IMR-90 (cell line): ENCODE results near the gene TBX4. TPM values are rescaled to one million over a fixed set of nuclear protein-coding genes. Genes with fewer than 3 reads are reported as not detected.

Source experiments
- ATAC-seq: fragments of 200-7000 bp; cut with Tn5 transposase; 2 replicates; pipeline ENCODE4 v1.9.1; 2020; ENCODE audit warnings: low read depth, mild to moderate bottlenecking, moderate library complexity
- BruUV-seq: library from RNA; stranded (reverse); fragments of 400-500 nt; replicated peaks from 2 replicates; lab custom pipeline; 2021; lab: Mats Ljungman, UMichigan
- CTCF ChIA-PET: fragments of 300-600 bp; formaldehyde crosslinking; extraction: SDS; loops from one replicate; lab custom pipeline; 2021; ENCODE audit warnings: antibody characterized with exemption; lab: Yijun Ruan, JAX
- POLR2A ChIA-PET: fragments of 300-600 bp; sonication (Branson Sonifier 250); formaldehyde crosslinking; loops from one replicate; lab custom pipeline; 2022; ENCODE audit warnings: antibody characterized with exemption; ENCODE audit not compliant: unreplicated experiment; lab: Charles Lee
- DNase-seq: peaks from one replicate; pipeline ENCODE4 v3.0.0; 2013
- H2AFZ ChIP-seq: replicated peaks from 2 replicates; pipeline ENCODE3; 2013; ENCODE audit warnings: low read length, mild to moderate bottlenecking; ENCODE audit not compliant: poor library complexity
- H2AK5ac ChIP-seq: 2 replicates; pipeline ENCODE4 v1.6.1; 2013; ENCODE audit warnings: low read depth, low read length, inconsistent platforms
- H2AK9ac ChIP-seq: replicated peaks from 2 replicates; pipeline ENCODE3; 2013; ENCODE audit warnings: mild to moderate bottlenecking, low read depth, low read length, moderate library complexity; ENCODE audit not compliant: poor library complexity
- H2BK120ac ChIP-seq: 2 replicates; pipeline ENCODE4 v1.6.1; 2013; ENCODE audit warnings: low read depth, low read length, inconsistent platforms
- H2BK15ac ChIP-seq: 3 replicates; pipeline ENCODE4 v1.6.1; 2013; ENCODE audit warnings: low read depth, low read length, inconsistent platforms
- H2BK20ac ChIP-seq: 2 replicates; pipeline ENCODE4 v1.6.1; 2013; ENCODE audit warnings: low read depth, mild to moderate bottlenecking, inconsistent platforms, low read length, moderate library complexity
- H2BK5ac ChIP-seq: 2 replicates; pipeline ENCODE4 v1.6.1; 2013; ENCODE audit warnings: mild to moderate bottlenecking, low read depth, low read length, inconsistent platforms; ENCODE audit not compliant: poor library complexity, severe bottlenecking
- H3K14ac ChIP-seq: replicated peaks from 2 replicates; pipeline ENCODE4 v1.6.1; 2013; ENCODE audit warnings: low read depth, low read length, inconsistent platforms
- H3K18ac ChIP-seq: 2 replicates; pipeline ENCODE4 v1.6.1; 2013; ENCODE audit warnings: low read depth, low read length, control low read depth
- H3K23ac ChIP-seq: 2 replicates; pipeline ENCODE4 v1.6.1; 2013; ENCODE audit warnings: low read depth, low read length, inconsistent platforms
- H3K27ac ChIP-seq: 2 replicates; pipeline ENCODE4 v1.5.1; 2013; ENCODE audit warnings: mild to moderate bottlenecking, control low read depth, low read length; ENCODE audit not compliant: insufficient read depth
- H3K27me3 ChIP-seq: 2 replicates; pipeline ENCODE4 v1.6.1; 2013; ENCODE audit warnings: low read length; ENCODE audit not compliant: control insufficient read depth, insufficient read depth
- H3K36me3 ChIP-seq: 2 replicates; pipeline ENCODE4 v1.6.1; 2013; ENCODE audit warnings: low read length, mixed read lengths; ENCODE audit not compliant: control insufficient read depth, insufficient read depth
- H3K4ac ChIP-seq: 2 replicates; pipeline ENCODE4 v1.6.1; 2013; ENCODE audit warnings: low read depth, low read length, inconsistent platforms
- H3K4me1 ChIP-seq: 2 replicates; pipeline ENCODE4 v1.6.1; 2013; ENCODE audit warnings: low read length, mixed read lengths; ENCODE audit not compliant: control insufficient read depth, insufficient read depth
- H3K4me2 ChIP-seq: 2 replicates; pipeline ENCODE4 v1.6.1; 2013; ENCODE audit warnings: low read depth, mild to moderate bottlenecking, control low read depth, low read length, moderate library complexity
- H3K4me3 ChIP-seq: 2 replicates; pipeline ENCODE4 v1.5.1; 2013; ENCODE audit warnings: low read depth, mild to moderate bottlenecking, control low read depth, low read length, moderate library complexity; ENCODE audit not compliant: insufficient read depth
- H3K56ac ChIP-seq: 2 replicates; pipeline ENCODE4 v1.6.1; 2013; ENCODE audit warnings: low read length, inconsistent platforms; ENCODE audit not compliant: insufficient read depth; ENCODE audit errors: extremely low read depth
- H3K79me1 ChIP-seq, 2 experiments: 2 replicates each; pipeline ENCODE4 v1.6.1; 2013; ENCODE audit warnings: low read length in 2 of 2, inconsistent platforms in 1 of 2, low read depth in 1 of 2
- H3K9ac ChIP-seq: 2 replicates; pipeline ENCODE4 v1.6.1; 2013; ENCODE audit warnings: low read depth, low read length, control low read depth
- H3K9me1 ChIP-seq: 2 replicates; pipeline ENCODE4 v1.6.1; 2013; ENCODE audit warnings: low read length, inconsistent platforms; ENCODE audit not compliant: insufficient read depth
- H3K9me3 ChIP-seq: 2 replicates; pipeline ENCODE4 v1.6.1; 2013; ENCODE audit warnings: low read length; ENCODE audit not compliant: control insufficient read depth, insufficient read depth
- H4K20me1 ChIP-seq: 2 replicates; pipeline ENCODE4 v1.6.1; 2013; ENCODE audit warnings: low read length, inconsistent platforms; ENCODE audit not compliant: insufficient read depth
- H4K5ac ChIP-seq: 2 replicates; pipeline ENCODE4 v1.6.1; 2013; ENCODE audit warnings: mild to moderate bottlenecking, low read depth, low read length, control low read depth
- H4K8ac ChIP-seq, 2 experiments: 2 replicates each; pipeline ENCODE4 v1.6.1; 2013; ENCODE audit warnings: low read depth in 2 of 2, low read length in 2 of 2, control low read depth in 1 of 2, inconsistent platforms in 1 of 2
- H4K91ac ChIP-seq: 2 replicates; pipeline ENCODE4 v1.6.1; 2013; ENCODE audit warnings: low read depth, low read length, inconsistent platforms; ENCODE audit not compliant: insufficient read depth
- BHLHE40 ChIP-seq: fragments of 150-350 bp; IDR thresholded peaks from 2 replicates; pipeline ENCODE4 v1.6.1; 2016; ENCODE audit warnings: mild to moderate bottlenecking, low read depth, low read length
- CEBPB ChIP-seq: IDR thresholded peaks from 2 replicates; pipeline ENCODE4 v1.6.1; 2012; ENCODE audit warnings: low read depth, low read length, improper control_type of control experiment
- CTCF ChIP-seq: conservative IDR thresholded peaks from 2 replicates; pipeline ENCODE4 v1.5.1; 2012; ENCODE audit warnings: mild to moderate bottlenecking, low read depth, low read length, improper control_type of control experiment
- MAZ ChIP-seq: IDR thresholded peaks from 2 replicates; pipeline ENCODE4 v1.6.1; 2012; ENCODE audit warnings: low read depth, mild to moderate bottlenecking, low read length, improper control_type of control experiment, moderate library complexity, borderline replicate concordance
- POLR2A ChIP-seq: IDR thresholded peaks from 2 replicates; pipeline ENCODE4 v1.6.1; 2012; ENCODE audit warnings: mild to moderate bottlenecking, low read depth, low read length
- RFX5 ChIP-seq: IDR thresholded peaks from 2 replicates; pipeline ENCODE4 v1.8.0; 2012; ENCODE audit warnings: low read depth, mild to moderate bottlenecking, low read length, moderate library complexity
- USF2 ChIP-seq: fragments of 150-350 bp; IDR thresholded peaks from 2 replicates; pipeline ENCODE4 v1.6.1; 2017; ENCODE audit warnings: mild to moderate bottlenecking, antibody characterized with exemption, low read length, low read depth
- WGBS, 2 experiments: methylation state at CpG; one replicate each; pipeline versions ENCODE4 v1.1.5 to v1.1.7; 2013; ENCODE audit warnings: missing lambda C conversion rate in 2 of 2; ENCODE audit not compliant: insufficient read length in 1 of 2; ENCODE audit errors: extremely low coverage in 2 of 2; 5-methylcytosine and 5-hydroxymethylcytosine counted together
- dilution Hi-C: fragments of 300-500 bp; cut with HindIII; formaldehyde crosslinking; loops from one replicate; pipeline ENCODE4 v1.14.3; 2018; ENCODE audit warnings: low sequenced_read_pairs; ENCODE audit not compliant: unreplicated experiment
- in situ Hi-C: fragments of 300-500 bp; cut with MboI; formaldehyde crosslinking; loops from 3 replicates; pipeline ENCODE4 v1.14.3; 2019; ENCODE audit warnings: low sequenced_read_pairs, inconsistent platforms, mixed read lengths
- intact Hi-C: fragments of 100-400 bp; cut with micrococcal nuclease; formaldehyde crosslinking; loops from 2 replicates; pipeline ENCODE4 v1.10.0; 2022
- polyA plus RNA-seq, 3 experiments: library from polyadenylated mRNA; depleted of rRNA; stranded (reverse); fragments of >200 nt; gene quantifications; 2 replicates each; pipeline ENCODE4 v1.2.3, GENCODE V29; 2012; ENCODE audit warnings: low replicate concordance in 1 of 3
- total RNA-seq: library from RNA; depleted of rRNA; stranded (reverse); fragments of >200 nt; gene quantifications from 2 replicates; pipeline ENCODE4 v1.2.3, GENCODE V29; 2012

TBX4 gene
- total and polyA plus RNA-seq, 2 of the 4 experiments (the other 2 are of a cell fraction), result 0.05 TPM; not detected in 1

- Histone ChIP-seq H3K9me3 (no peaks in the 10 kb centered on the region), H3K56ac (no peak overlapping the region), H2BK120ac (no peak overlapping the region), H4K8ac (no peak overlapping the region), H3K14ac (no peak overlapping the region), H3K9ac (no peak overlapping the region), H4K20me1 (no peaks in the 10 kb centered on the region), H3K79me1 (peaks cover 0 to 19% of the 10 kb centered on the region in 2 experiments; a peak in 2 of 4 replicates), H3K36me3 (no peaks in the 10 kb centered on the region), H3K9me1 (no peaks in the 10 kb centered on the region; the same call in none of the 2 replicates), H3K4me1 (peaks cover 10% of the 10 kb centered on the region), H3K27me3 (peaks cover 17% of the 10 kb centered on the region), H3K27ac (no peak overlapping the region), H4K91ac (no peak overlapping the region), H2BK20ac (no peak overlapping the region), H3K4me3 (no peak overlapping the region), H3K4me2 (no peak overlapping the region), H3K4ac (no peak overlapping the region), H2AFZ (no peak overlapping the region), H4K5ac (no peak overlapping the region), H2AK9ac (no peak overlapping the region), H2BK15ac (no peak overlapping the region), H3K18ac (no peak overlapping the region), H3K23ac (no peak overlapping the region), H2AK5ac (no peak overlapping the region), H2BK5ac (no peak overlapping the region)
- POLR2A ChIA-PET, result no interaction called here
- no peak for TF ChIP-seq POLR2A
- TF ChIP-seq USF2, result no peak
- TF ChIP-seq CTCF, result no peak
- no peak for TF ChIP-seq CEBPB
- no peak for TF ChIP-seq RFX5
- no peak for TF ChIP-seq MAZ
- no peak for TF ChIP-seq BHLHE40
- dilution Hi-C loops, result no loop called here
- ATAC-seq (no peak), DNase-seq (no peak)
- CTCF ChIA-PET, result no interaction called here
- BruUV-seq, result no TSS peak
- in situ Hi-C loops, result loop anchor here (5.0 to 10.0 kb wide), 2 partner anchors 133 to 425 kb away; no protein-coding TSS in a partner anchor
- intact Hi-C loops, result no loop called here
- WGBS, 2 experiments, result 83% methylated on average over 2 of the region's 8 CpGs; no CpG with 5 or more reads in 1 of the 2 experiments
These were observed 32.7 kb upstream of the TBX4 start for GRCh38 chr17:61419496-61420046.
